NCI-H1436 treated with DMSO at 0.1 percent for 48 hours (cell line): ENCODE results near the gene SPNS1.
"Not testable (repeated sequence)": the region's sequence is repeated elsewhere in the genome, so short reads cannot be mapped to it uniquely, and the experiment has no call there.

Source experiments
- DNase-seq: peaks from one replicate; lab custom pipeline; 2025; lab: John Stamatoyannopoulos, UW

SPNS1 gene, protein sequence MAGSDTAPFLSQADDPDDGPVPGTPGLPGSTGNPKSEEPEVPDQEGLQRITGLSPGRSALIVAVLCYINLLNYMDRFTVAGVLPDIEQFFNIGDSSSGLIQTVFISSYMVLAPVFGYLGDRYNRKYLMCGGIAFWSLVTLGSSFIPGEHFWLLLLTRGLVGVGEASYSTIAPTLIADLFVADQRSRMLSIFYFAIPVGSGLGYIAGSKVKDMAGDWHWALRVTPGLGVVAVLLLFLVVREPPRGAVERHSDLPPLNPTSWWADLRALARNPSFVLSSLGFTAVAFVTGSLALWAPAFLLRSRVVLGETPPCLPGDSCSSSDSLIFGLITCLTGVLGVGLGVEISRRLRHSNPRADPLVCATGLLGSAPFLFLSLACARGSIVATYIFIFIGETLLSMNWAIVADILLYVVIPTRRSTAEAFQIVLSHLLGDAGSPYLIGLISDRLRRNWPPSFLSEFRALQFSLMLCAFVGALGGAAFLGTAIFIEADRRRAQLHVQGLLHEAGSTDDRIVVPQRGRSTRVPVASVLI

GRCh38 chr16:28974437-28975157 lies at the start of gene SPNS1:
Gene SPNS1, plus strand, starts transcription at chr16:28974778. Its CDS starts 374 bp downstream, at chr16:28975152.
- peak; percentile 63 for DNase-seq

GRCh38 chr16:28925386-28926228 lies 49.0 kb upstream of the SPNS1 start:
- no peak for DNase-seq

- not testable (repeated sequence) for DNase-seq
These were observed 48.3 kb upstream of the SPNS1 start for GRCh38 chr16:28926284-28926683.

- DNase-seq: no peak
These were observed 46.8 kb upstream of the SPNS1 start for GRCh38 chr16:28927815-28928214.

- DNase-seq: no peak
These were observed 44.4 kb upstream of the SPNS1 start for GRCh38 chr16:28930203-28930602.

- DNase-seq: no peak
These were observed 43.9 kb upstream of the SPNS1 start for GRCh38 chr16:28930652-28931051.

GRCh38 chr16:28931801-28932225 lies 42.8 kb upstream of the SPNS1 start, which contains the start of gene CD19:
Gene CD19, plus strand, starts transcription at chr16:28931971. Its CDS starts 30 bp downstream, at chr16:28932001.
- no peak for DNase-seq

- DNase-seq: no peak
These were observed 42.0 kb upstream of the SPNS1 start for GRCh38 chr16:28932339-28933141.

GRCh38 chr16:28933171-28933570 lies 41.4 kb upstream of the SPNS1 start:
- no peak for DNase-seq

DNA sequence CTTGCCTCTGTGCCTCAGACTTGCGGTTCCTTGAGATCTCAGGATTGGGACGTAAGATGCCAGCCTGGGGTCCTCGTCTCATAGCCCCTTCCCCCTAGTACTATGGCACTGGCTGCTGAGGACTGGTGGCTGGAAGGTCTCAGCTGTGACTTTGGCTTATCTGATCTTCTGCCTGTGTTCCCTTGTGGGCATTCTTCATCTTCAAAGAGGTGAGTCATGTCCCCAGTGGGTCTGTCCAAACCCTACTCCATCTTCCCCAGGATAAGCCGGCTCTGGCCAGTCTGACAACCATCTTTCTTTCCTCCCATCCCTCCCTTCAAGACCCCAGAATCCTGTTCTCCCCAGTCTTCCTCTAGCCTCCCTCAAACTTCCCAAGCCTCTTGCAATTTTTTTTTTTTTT lies 39.2 kb upstream of the SPNS1 start:
- no peak for DNase-seq

- DNase-seq: no peak
These were observed 38.4 kb upstream of the SPNS1 start for GRCh38 chr16:28935924-28936783.

DNA sequence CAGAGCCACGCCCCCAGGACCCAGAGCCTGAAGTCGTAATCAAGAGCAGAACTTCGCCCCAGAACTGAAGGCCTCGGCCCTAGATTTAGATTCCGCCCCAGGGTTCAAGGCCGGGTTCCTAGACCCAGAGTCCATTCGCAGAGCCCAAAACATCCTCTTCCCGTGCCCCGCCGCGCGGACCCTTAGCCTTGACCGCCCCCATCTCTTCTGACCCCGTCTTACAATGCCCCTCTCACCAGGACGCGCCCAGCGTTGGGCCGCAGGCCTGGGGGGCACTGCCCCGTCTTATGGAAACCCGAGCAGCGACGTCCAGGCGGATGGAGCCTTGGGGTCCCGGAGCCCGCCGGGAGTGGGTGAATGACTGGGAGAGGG lies 37.8 kb upstream of the SPNS1 start:
- no peak for DNase-seq

DNA sequence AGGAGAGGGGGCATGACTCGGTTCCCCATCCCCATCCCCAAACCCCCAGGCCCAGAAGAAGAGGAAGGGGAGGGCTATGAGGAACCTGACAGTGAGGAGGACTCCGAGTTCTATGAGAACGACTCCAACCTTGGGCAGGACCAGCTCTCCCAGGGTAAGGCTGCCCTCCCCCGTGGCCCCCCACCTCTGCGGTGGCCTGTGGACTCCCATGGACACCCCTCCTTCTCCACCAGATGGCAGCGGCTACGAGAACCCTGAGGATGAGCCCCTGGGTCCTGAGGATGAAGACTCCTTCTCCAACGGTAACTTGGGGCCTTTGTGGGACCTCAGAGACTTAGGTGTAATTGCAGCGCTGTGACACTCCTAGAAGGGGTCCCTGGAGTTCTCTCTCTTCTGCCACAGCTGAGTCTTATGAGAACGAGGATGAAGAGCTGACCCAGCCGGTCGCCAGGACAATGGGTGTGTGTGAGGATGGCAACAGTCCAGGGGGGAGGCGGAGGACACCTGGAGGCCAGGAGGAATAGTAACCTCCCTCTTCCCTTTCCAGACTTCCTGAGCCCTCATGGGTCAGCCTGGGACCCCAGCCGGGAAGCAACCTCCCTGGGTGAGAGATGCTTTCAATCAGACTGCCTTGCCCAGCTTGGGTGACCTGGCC lies 37.2 kb upstream of the SPNS1 start:
- no peak for DNase-seq

GRCh38 chr16:28938721-28939120 lies 35.9 kb upstream of the SPNS1 start:
- no peak for DNase-seq

DNA sequence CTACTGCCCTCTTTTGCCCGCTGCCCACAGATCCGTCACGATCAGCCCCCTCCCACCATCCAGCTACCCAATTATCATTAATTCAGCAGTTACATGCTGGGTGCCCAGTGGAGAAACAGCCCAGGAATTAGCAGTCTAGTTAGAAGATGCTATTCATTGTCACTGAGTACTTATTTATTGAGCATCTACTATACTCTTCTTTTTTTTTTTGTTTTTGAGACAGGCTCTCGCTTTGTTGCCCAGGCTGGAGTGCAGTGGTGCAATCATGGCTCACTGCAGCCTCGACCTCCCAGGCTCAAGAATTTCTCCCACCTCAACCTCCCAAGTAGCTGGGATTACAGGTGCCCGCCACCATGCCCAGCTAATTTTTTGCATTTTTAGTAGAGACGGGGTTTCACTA lies 34.8 kb upstream of the SPNS1 start:
- not testable (repeated sequence) for DNase-seq

- no peak for DNase-seq
These were observed 31.3 kb upstream of the SPNS1 start for GRCh38 chr16:28943281-28943680.

DNA sequence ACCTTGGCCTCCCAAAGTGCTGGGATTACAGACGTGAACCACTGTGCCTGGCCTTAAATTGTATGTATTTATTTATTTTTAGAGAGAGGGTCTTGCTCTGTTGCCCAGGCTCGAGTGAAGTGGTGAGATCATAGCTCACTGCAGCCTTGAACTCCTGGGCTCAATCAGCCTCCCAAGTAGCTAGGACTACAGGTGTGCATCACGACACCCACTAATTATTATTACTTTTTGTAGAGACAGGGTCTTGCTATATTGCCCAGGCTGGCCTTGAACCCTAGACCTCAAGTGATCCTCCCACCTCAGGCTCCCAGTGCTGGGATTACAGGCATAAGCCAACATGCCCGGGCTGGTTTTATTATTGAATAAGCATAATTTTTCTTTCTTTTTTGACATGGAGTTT lies 27.9 kb upstream of the SPNS1 start:
- DNase-seq: no peak

- DNase-seq: peak; percentile 97
These were observed 23.7 kb upstream of the SPNS1 start, which contains the start of gene NFATC2IP for GRCh38 chr16:28950648-28951409. Gene NFATC2IP, plus strand, starts transcription at chr16:28950937. Its CDS starts 75 bp downstream, at chr16:28951012.
